WI38 (cell line): ENCODE measurements around the gene TIGD3.

Experiments used
- H3K4me3 ChIP-seq: 2 replicates; pipeline ENCODE4 v1.5.1; 2011; ENCODE audit warnings: low read depth, mild to moderate bottlenecking, control low read depth, low read length
- CTCF ChIP-seq: IDR thresholded peaks from 2 replicates; pipeline ENCODE4 v1.5.1; 2012; ENCODE audit warnings: low read depth, mild to moderate bottlenecking, control low read depth, low read length

The TIGD3 gene

GRCh38 chr11:65354265-65355012 lies at the start of gene TIGD3:
Gene TIGD3, plus strand, starts transcription at chr11:65354751. Its CDS starts 1,058 bp downstream, at chr11:65355809.
- peak within 1 kb of the TSS; percentile 58 for H3K4me3 ChIP-seq
- TF ChIP-seq CTCF, result no peak

- H3K4me3 ChIP-seq, result no peak overlapping the region
- TF ChIP-seq CTCF, result no peak
Observed at GRCh38 chr11:65305501-65306268, 48.9 kb upstream of the TIGD3 start.

GRCh38 chr11:65307298-65308229 lies 47.0 kb upstream of the TIGD3 start:
- TF ChIP-seq CTCF, result no peak
- no peak overlapping the region for H3K4me3 ChIP-seq

GRCh38 chr11:65308281-65308891 lies 46.2 kb upstream of the TIGD3 start:
- no peak for TF ChIP-seq CTCF
- H3K4me3 ChIP-seq, result no peak overlapping the region

GRCh38 chr11:65309006-65309405 lies 45.5 kb upstream of the TIGD3 start:
- TF ChIP-seq CTCF, result no peak
- no peak overlapping the region for H3K4me3 ChIP-seq

GRCh38 chr11:65310215-65310614 lies 44.3 kb upstream of the TIGD3 start:
- TF ChIP-seq CTCF, result no peak
- H3K4me3 ChIP-seq, result no peak overlapping the region
